CD4-positive, alpha-beta T cell treated with Interleukin-4 for 4 hours (primary cell): ENCODE data around the gene FHDC1.

ENCODE experiments used
- DNase-seq: peaks from one replicate; pipeline ENCODE4 v3.0.0-alpha.2; 2020

FHDC1 gene

GRCh38 chr4:152961014-152961772 is 25.1 kb downstream of the FHDC1 start:
- no peak for DNase-seq

GRCh38 chr4:152961773-152962115 is 25.6 kb downstream of the FHDC1 start:
- DNase-seq, result no peak

- no peak for DNase-seq
These were observed 26.0 kb downstream of the FHDC1 start for GRCh38 chr4:152962150-152962549.

- DNase-seq, result no peak
These were observed 28.2 kb downstream of the FHDC1 start for GRCh38 chr4:152964335-152964734.

- DNase-seq, result no peak
These were observed 29.5 kb downstream of the FHDC1 start for GRCh38 chr4:152965611-152966010.

- no peak for DNase-seq
These were observed 31.8 kb downstream of the FHDC1 start for GRCh38 chr4:152967907-152968306.

GRCh38 chr4:152968806-152969394 is 32.8 kb downstream of the FHDC1 start:
- no peak for DNase-seq

- no peak for DNase-seq
These were observed 34.1 kb downstream of the FHDC1 start for GRCh38 chr4:152970102-152970820.

GRCh38 chr4:152971053-152971452 is 34.9 kb downstream of the FHDC1 start:
- no peak for DNase-seq

- DNase-seq, result no peak
These were observed 36.9 kb downstream of the FHDC1 start for GRCh38 chr4:152972821-152973628.

- no peak for DNase-seq
These were observed 37.7 kb downstream of the FHDC1 start for GRCh38 chr4:152973629-152974467.

- no peak for DNase-seq
These were observed 38.6 kb downstream of the FHDC1 start for GRCh38 chr4:152974468-152975379.

GRCh38 chr4:152975380-152976211 is 39.5 kb downstream of the FHDC1 start:
- DNase-seq, result no peak

GRCh38 chr4:152976212-152976761 is 40.2 kb downstream of the FHDC1 start:
- DNase-seq, result no peak

- no peak for DNase-seq
These were observed 43.7 kb downstream of the FHDC1 start for GRCh38 chr4:152979731-152980330.

GRCh38 chr4:152981278-152981677 is 45.2 kb downstream of the FHDC1 start:
- no peak for DNase-seq

- no peak for DNase-seq
These were observed 45.7 kb downstream of the FHDC1 start for GRCh38 chr4:152981842-152982241.

- no peak for DNase-seq
These were observed 47.1 kb downstream of the FHDC1 start for GRCh38 chr4:152983221-152983620.

GRCh38 chr4:152983774-152984411 is 47.8 kb downstream of the FHDC1 start:
- no peak for DNase-seq
